ENCODE results near the gene LRP4.

DNA sequence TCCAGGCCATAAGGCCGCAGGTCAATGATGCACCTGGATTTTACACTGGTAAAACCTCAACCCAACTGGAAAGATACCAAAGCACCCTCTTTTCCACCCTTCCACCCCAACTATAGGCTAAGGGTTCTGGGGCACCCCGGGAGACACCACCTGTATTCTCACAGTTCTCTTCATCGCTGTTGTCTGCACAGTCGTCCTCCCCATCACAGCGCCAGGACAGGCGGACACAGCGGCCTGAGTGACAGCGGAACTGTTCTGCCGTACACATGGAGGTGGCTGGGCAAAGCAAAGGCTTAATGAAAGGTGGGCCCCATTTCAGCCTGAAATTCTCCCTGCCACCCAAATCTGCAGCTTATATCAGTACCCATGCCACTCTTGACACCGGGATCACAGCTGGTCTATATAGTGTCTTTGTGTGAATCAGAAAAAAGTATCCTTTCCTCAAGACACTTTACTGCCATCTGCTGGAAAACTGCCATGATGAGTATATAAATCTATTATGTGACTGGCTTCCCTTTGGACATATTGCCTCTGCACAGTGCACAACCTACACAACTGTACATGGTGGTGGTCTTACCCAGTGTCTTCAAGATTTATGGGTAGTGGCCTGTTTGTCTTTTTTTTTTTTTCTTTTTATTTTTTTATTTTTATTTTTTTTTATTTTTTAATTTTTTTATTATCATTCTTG, 21.5 kb downstream of the LRP4 start:
- TF ChIP-seq POLR2A (IDR thresholded peaks at IDR 0.05; ENCODE audit: low read depth, low read length) (no peak), SPI1 (IDR thresholded peaks at IDR 0.05; ENCODE audit: low read depth, low read length) (no peak), POLR2AphosphoS5 (IDR thresholded peaks at IDR 0.05; ENCODE audit: low read depth, low read length) (no peak), TAF1 (IDR thresholded peaks at IDR 0.05; ENCODE audit: low read depth, low read length) (no peak)
